ENCODE measurements around the gene SLC35A3.

Gene SLC35A3

DNA sequence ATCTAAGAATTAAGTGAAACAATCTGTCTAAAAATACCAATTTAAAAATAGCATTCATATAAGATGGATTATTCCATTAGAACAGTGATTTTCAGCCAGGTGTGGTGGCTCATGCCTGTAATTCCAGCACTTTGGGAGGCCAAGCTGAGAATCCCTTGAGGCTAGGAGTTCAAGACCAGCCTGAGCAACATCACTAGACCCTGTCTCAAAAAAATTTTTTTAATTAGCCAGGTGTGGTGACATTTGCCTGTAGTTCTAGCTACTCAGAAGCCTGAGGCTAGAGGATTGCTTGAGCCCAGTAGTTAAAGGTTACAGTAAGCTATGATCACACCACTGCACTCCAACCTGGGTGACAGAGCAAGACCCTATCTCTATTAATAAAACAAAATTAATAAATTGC, 35.0 kb upstream of the SLC35A3 start:
- Histone ChIP-seq H3K36me3 (ENCODE audit: control insufficient read depth in 2 of 2, insufficient read depth in 1 of 2, low read length in 2 of 2) (no peaks in the 10 kb centered on the region), H3K27ac (ENCODE audit: extremely low read depth, low read depth, low read length) (no peak overlapping the region), H3K4me1 (ENCODE audit: control insufficient read depth, insufficient read depth, low read length) (no peaks in the 10 kb centered on the region), H3K4me3 (ENCODE audit: low read depth, low read length) (no peak overlapping the region), H3K9me3 (ENCODE audit: control insufficient read depth, insufficient read depth, low read depth, low read length) (no peaks in the 10 kb centered on the region)
- CTCF ChIA-PET, result no interaction called here
- TF ChIP-seq, protein P1, sequence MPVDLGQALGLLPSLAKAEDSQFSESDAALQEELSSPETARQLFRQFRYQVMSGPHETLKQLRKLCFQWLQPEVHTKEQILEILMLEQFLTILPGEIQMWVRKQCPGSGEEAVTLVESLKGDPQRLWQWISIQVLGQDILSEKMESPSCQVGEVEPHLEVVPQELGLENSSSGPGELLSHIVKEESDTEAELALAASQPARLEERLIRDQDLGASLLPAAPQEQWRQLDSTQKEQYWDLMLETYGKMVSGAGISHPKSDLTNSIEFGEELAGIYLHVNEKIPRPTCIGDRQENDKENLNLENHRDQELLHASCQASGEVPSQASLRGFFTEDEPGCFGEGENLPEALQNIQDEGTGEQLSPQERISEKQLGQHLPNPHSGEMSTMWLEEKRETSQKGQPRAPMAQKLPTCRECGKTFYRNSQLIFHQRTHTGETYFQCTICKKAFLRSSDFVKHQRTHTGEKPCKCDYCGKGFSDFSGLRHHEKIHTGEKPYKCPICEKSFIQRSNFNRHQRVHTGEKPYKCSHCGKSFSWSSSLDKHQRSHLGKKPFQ (tag by site-specific recombination; IDR thresholded peaks at IDR 0.05), result no peak
- TF ChIP-seq ZNF132 (tag by site-specific recombination; IDR thresholded peaks at IDR 0.05; ENCODE audit: borderline replicate concordance), result no peak
- TF ChIP-seq HIC1 (tag by site-specific recombination; IDR thresholded peaks at IDR 0.05), result no peak
- no peak for TF ChIP-seq ZNF121 (tag by site-specific recombination; IDR thresholded peaks at IDR 0.05)
- no peak for TF ChIP-seq ZNF23 (tag by site-specific recombination; IDR thresholded peaks at IDR 0.05; ENCODE audit: borderline replicate concordance)
- no peak for TF ChIP-seq HOXA7 (CRISPR knock-in tag; IDR thresholded peaks at IDR 0.05; ENCODE audit: borderline replicate concordance)
- no peak for TF ChIP-seq SETDB1 (IDR thresholded peaks at IDR 0.05; ENCODE audit: insufficient read length, low read length)
- no peak for TF ChIP-seq ZNF544 (tag by site-specific recombination; IDR thresholded peaks at IDR 0.05)
- no peak for TF ChIP-seq ZBTB49 (tag by site-specific recombination; IDR thresholded peaks at IDR 0.05; ENCODE audit: low read depth)
- TF ChIP-seq FEZF1 (tag by site-specific recombination; IDR thresholded peaks at IDR 0.05), result no peak
- TF ChIP-seq ZNF776 (tag by site-specific recombination; IDR thresholded peaks at IDR 0.05; ENCODE audit: borderline replicate concordance), result no peak
- no peak for TF ChIP-seq ZNF48 (tag by site-specific recombination; IDR thresholded peaks at IDR 0.05)
- TF ChIP-seq ZNF449 (tag by site-specific recombination; IDR thresholded peaks at IDR 0.05), result no peak
- TF ChIP-seq BCL6B (tag by site-specific recombination; IDR thresholded peaks at IDR 0.05), result no peak
- no peak for TF ChIP-seq KLF9 (tag by site-specific recombination; IDR thresholded peaks at IDR 0.05; ENCODE audit: low read depth)
- TF ChIP-seq ZNF76 (tag by site-specific recombination; IDR thresholded peaks at IDR 0.05; ENCODE audit: borderline replicate concordance, low read depth), result no peak
- no peak for TF ChIP-seq OSR2 (tag by site-specific recombination; IDR thresholded peaks at IDR 0.05)
- no peak for TF ChIP-seq ZNF830 (tag by site-specific recombination; IDR thresholded peaks at IDR 0.05; ENCODE audit: low read depth)
- TF ChIP-seq, protein P2, sequence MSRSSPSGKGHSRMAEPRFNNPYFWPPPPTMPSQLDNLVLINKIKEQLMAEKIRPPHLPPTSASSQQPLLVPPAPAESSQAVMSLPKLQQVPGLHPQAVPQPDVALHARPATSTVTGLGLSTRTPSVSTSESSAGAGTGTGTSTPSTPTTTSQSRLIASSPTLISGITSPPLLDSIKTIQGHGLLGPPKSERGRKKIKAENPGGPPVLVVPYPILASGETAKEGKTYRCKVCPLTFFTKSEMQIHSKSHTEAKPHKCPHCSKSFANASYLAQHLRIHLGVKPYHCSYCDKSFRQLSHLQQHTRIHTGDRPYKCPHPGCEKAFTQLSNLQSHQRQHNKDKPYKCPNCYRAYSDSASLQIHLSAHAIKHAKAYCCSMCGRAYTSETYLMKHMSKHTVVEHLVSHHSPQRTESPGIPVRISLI (tag by site-specific recombination; IDR thresholded peaks at IDR 0.05), result no peak
- TF ChIP-seq PRDM1 (tag by site-specific recombination; IDR thresholded peaks at IDR 0.05), result no peak
- POLR2A ChIA-PET, result no interaction called here
